Measurements from ENCODE around the gene KRT76.

Gene KRT76

DNA sequence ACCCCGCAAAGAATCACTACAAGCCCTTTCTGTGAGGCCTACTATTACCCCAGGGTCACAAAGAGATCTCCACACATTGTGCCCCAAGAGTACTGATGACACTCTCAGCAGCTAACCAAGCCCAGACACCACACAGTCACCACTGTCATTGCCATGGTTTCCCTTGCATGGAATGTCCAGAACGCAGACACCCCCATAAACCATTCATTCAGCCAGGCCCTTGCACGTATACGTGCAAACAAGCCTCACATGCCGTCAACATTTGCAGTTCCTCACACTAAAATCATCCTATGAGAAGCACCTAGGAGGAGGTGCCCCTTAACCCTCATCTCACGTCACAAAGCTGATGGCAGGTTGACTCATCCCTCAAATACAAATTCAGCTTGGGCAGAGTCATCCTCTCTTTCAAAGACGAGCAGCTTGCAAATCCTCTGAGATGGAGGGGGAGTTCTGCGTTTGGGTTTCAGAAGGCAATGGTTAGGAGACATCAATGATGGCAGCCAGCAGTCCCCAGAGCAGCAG, 56.7 kb downstream of the KRT76 start:
- TF ChIP-seq REST (IDR thresholded peaks at IDR 0.05; ENCODE audit: insufficient read depth in 1 of 2, low read depth in 2 of 2, low read length in 2 of 2) (no peak), SIN3A (IDR thresholded peaks at IDR 0.05; ENCODE audit: borderline replicate concordance, insufficient read depth, low read length) (no peak), TAF1 (IDR thresholded peaks at IDR 0.05; ENCODE audit: borderline replicate concordance, insufficient read depth, low read length) (no peak), FOXP2 (optimal IDR thresholded peaks at IDR 0.05; ENCODE audit: borderline replicate concordance, extremely low read depth, extremely low read length, insufficient read depth) (no peak), POLR2AphosphoS5 (IDR thresholded peaks at IDR 0.05; ENCODE audit: low read depth, low read length) (no peak)
